Endothelial cell (in vitro differentiated cells): ENCODE data around the gene PARVB. TPM values are rescaled to one million over a fixed set of nuclear protein-coding genes. Genes with fewer than 3 reads are reported as not detected.

Experiments used
- DNase-seq: peaks from one replicate; pipeline ENCODE4 v3.0.0; 2021; ENCODE audit warnings: low spot score
- H3K27ac Mint-ChIP-seq: one replicate; pipeline ENCODE4 v1.8.0; 2021; ENCODE audit warnings: mixed read lengths, inconsistent platforms; ENCODE audit not compliant: unreplicated experiment
- H3K27me3 Mint-ChIP-seq: one replicate; pipeline ENCODE4 v1.8.0; 2021; ENCODE audit warnings: mild to moderate bottlenecking, moderate library complexity, mixed read lengths, inconsistent platforms; ENCODE audit not compliant: unreplicated experiment
- H3K36me3 Mint-ChIP-seq: one replicate; pipeline ENCODE4 v1.8.0; 2021; ENCODE audit warnings: mild to moderate bottlenecking, low read depth, mixed read lengths, inconsistent platforms; ENCODE audit not compliant: unreplicated experiment
- H3K4me1 Mint-ChIP-seq: one replicate; pipeline ENCODE4 v1.8.0; 2021; ENCODE audit warnings: mild to moderate bottlenecking, mixed read lengths, inconsistent platforms; ENCODE audit not compliant: unreplicated experiment
- H3K4me3 Mint-ChIP-seq: one replicate; pipeline ENCODE4 v1.8.0; 2021; ENCODE audit warnings: mild to moderate bottlenecking, mixed read lengths, inconsistent platforms; ENCODE audit not compliant: unreplicated experiment
- H3K9me3 Mint-ChIP-seq: one replicate; pipeline ENCODE4 v1.8.0; 2021; ENCODE audit warnings: mixed read lengths, inconsistent platforms; ENCODE audit not compliant: unreplicated experiment
- total RNA-seq: library from RNA; stranded (reverse); fragmentation: NEBNext Ultra II Directional; extraction: Animal tissue kit (Norgen Biotek cat#: 25700); gene quantifications from one replicate; pipeline ENCODE4 v1.2.1, GENCODE V29; 2021; ENCODE audit not compliant: unreplicated experiment
- TF ChIP-seq, protein P1 (sequence below): fragments of 200-600 bp; sonication (generic); IDR thresholded peaks from one replicate; pipeline ENCODE4 v1.5.0; 2021; ENCODE audit warnings: antibody characterized with exemption; ENCODE audit not compliant: unreplicated experiment

Gene PARVB
- total RNA-seq, 1 donor from 2014 or later = 105 TPM

- H3K4me1 Mint-ChIP-seq = peaks cover 6% of the 10 kb centered on the region
- peaks cover 2% of the 10 kb centered on the region for H3K27me3 Mint-ChIP-seq
- no peak for DNase-seq
- no peak overlapping the region for H3K4me3 Mint-ChIP-seq
- peaks cover 20% of the 10 kb centered on the region for H3K36me3 Mint-ChIP-seq
- TF ChIP-seq, protein P1, sequence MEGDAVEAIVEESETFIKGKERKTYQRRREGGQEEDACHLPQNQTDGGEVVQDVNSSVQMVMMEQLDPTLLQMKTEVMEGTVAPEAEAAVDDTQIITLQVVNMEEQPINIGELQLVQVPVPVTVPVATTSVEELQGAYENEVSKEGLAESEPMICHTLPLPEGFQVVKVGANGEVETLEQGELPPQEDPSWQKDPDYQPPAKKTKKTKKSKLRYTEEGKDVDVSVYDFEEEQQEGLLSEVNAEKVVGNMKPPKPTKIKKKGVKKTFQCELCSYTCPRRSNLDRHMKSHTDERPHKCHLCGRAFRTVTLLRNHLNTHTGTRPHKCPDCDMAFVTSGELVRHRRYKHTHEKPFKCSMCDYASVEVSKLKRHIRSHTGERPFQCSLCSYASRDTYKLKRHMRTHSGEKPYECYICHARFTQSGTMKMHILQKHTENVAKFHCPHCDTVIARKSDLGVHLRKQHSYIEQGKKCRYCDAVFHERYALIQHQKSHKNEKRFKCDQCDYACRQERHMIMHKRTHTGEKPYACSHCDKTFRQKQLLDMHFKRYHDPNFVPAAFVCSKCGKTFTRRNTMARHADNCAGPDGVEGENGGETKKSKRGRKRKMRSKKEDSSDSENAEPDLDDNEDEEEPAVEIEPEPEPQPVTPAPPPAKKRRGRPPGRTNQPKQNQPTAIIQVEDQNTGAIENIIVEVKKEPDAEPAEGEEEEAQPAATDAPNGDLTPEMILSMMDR = no peak
- no peaks in the 10 kb centered on the region for H3K9me3 Mint-ChIP-seq
- H3K27ac Mint-ChIP-seq = no peak overlapping the region
These were observed 131.0 kb downstream of the PARVB start for GRCh38 chr22:44155115-44155514.

DNA sequence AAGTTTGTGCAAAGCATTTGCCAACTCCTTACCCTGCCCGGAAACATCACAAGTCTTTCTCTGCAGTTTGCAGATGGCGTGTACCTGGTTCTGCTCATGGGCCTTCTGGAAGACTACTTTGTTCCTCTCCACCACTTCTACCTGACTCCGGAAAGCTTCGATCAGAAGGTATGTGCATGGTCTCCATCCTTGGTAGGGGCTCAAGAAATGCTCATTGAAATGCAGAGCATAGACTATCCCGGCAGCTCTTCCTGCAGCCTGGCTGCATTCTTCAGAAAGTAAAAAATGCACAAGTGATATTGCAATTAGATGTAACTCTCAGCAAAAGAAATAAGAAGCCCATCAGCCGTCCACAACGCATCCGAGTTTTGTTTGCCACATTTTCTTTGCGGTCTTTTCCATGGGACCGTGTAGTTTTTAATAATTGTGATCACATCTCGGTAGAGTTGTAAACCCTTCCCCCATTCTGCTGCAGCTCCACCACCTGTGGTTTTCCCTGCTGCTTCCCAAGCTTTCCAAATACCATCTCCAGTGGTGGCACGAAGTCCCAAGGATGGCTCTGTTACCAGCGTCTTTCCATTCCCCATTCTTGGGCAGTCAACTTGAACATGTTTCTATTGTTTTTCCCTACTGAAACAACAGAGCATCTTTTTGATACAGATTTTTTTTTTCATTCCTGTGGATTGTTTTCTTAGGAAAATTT lies 134.0 kb downstream of the PARVB start:
- peaks cover 4% of the 10 kb centered on the region for H3K27me3 Mint-ChIP-seq
- H3K27ac Mint-ChIP-seq = no peak overlapping the region
- H3K9me3 Mint-ChIP-seq = no peaks in the 10 kb centered on the region
- TF ChIP-seq, protein P1 = no peak
- H3K36me3 Mint-ChIP-seq = peaks cover 19% of the 10 kb centered on the region
- peaks cover 16% of the 10 kb centered on the region for H3K4me1 Mint-ChIP-seq
- H3K4me3 Mint-ChIP-seq = no peak overlapping the region
- no peak for DNase-seq

- H3K4me1 Mint-ChIP-seq = peaks cover 16% of the 10 kb centered on the region
- peak overlapping the region; percentile 25 for H3K4me3 Mint-ChIP-seq
- no peaks in the 10 kb centered on the region for H3K9me3 Mint-ChIP-seq
- no peak for DNase-seq
- peaks cover 19% of the 10 kb centered on the region for H3K36me3 Mint-ChIP-seq
- H3K27ac Mint-ChIP-seq = no peak overlapping the region
- TF ChIP-seq, protein P1 = no peak
- peaks cover 4% of the 10 kb centered on the region for H3K27me3 Mint-ChIP-seq
These were observed 134.7 kb downstream of the PARVB start for GRCh38 chr22:44158816-44159215.

DNA sequence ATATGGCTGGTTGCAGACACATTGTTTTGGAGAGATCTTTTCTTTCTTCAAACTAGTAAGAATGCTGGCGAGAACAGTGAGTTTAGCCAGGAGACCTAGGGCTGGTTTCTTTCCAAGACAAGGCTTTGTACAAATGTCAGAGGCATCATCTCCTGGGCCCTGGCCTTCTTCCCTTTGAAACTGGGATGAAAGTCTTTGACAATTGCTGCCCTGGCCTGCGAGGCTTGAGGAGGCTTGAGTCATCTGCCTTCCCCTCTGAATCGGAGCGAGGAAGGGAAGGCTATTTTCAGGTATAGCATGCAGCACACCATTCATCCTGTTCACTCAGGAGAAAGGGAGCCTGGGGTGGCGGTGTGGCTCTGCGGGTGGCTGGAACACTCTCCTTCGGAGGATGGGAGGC lies 135.1 kb downstream of the PARVB start:
- H3K9me3 Mint-ChIP-seq = no peaks in the 10 kb centered on the region
- DNase-seq = no peak
- no peak overlapping the region for H3K4me3 Mint-ChIP-seq
- peaks cover 16% of the 10 kb centered on the region for H3K4me1 Mint-ChIP-seq
- H3K27me3 Mint-ChIP-seq = peaks cover 4% of the 10 kb centered on the region
- TF ChIP-seq, protein P1 = no peak
- H3K36me3 Mint-ChIP-seq = peaks cover 19% of the 10 kb centered on the region
- no peak overlapping the region for H3K27ac Mint-ChIP-seq

- peaks cover 4% of the 10 kb centered on the region for H3K27me3 Mint-ChIP-seq
- TF ChIP-seq, protein P1 = no peak
- no peak for DNase-seq
- peaks cover 19% of the 10 kb centered on the region for H3K36me3 Mint-ChIP-seq
- H3K4me1 Mint-ChIP-seq = peaks cover 19% of the 10 kb centered on the region
- no peaks in the 10 kb centered on the region for H3K9me3 Mint-ChIP-seq
- no peak overlapping the region for H3K27ac Mint-ChIP-seq
- no peak overlapping the region for H3K4me3 Mint-ChIP-seq
These were observed 135.7 kb downstream of the PARVB start for GRCh38 chr22:44159811-44160210.
